Muscle layer of duodenum (tissue), 2 donors: ENCODE measurements around the gene ETFA.
A peak's percentile ranks its signal among the peaks of the same experiment; 100 is the strongest.
"Not testable (repeated sequence)": the region's sequence is repeated elsewhere in the genome, so short reads cannot be mapped to it uniquely, and the experiment has no call there.

Experiments used
- H3K27ac ChIP-seq: one replicate; pipeline ENCODE4 v1.7.0; 2013; ENCODE audit warnings: mild to moderate bottlenecking, low read length
- H3K27me3 ChIP-seq: one replicate; pipeline ENCODE4 v1.7.0; 2013; ENCODE audit warnings: low read depth, mild to moderate bottlenecking, control low read depth, low read length
- H3K36me3 ChIP-seq, 2 donors: one replicate each; pipeline ENCODE4 v1.7.0; 2013; ENCODE audit warnings: low read length in 2 of 2, control low read depth in 1 of 2, mild to moderate bottlenecking in 1 of 2; ENCODE audit not compliant: insufficient read depth in 2 of 2, control insufficient read depth in 1 of 2
- H3K4me1 ChIP-seq, 2 donors: one replicate each; pipeline ENCODE4 v1.7.0; 2013; ENCODE audit warnings: low read length in 2 of 2, mild to moderate bottlenecking in 2 of 2, control low read depth in 1 of 2, moderate library complexity in 1 of 2; ENCODE audit not compliant: insufficient read depth in 2 of 2, control insufficient read depth in 1 of 2
- H3K4me3 ChIP-seq, 2 donors: one replicate each; pipeline ENCODE4 v1.7.0; 2013; ENCODE audit warnings: low read length in 2 of 2, low read depth in 1 of 2, mild to moderate bottlenecking in 1 of 2
- H3K9me3 ChIP-seq, 2 donors: one replicate each; pipeline ENCODE4 v1.7.0; 2013; ENCODE audit warnings: low read length in 2 of 2, control low read depth in 1 of 2, mild to moderate bottlenecking in 1 of 2; ENCODE audit not compliant: control insufficient read depth in 1 of 2
- donor health status: healthy.

The ETFA gene

GRCh38 chr15:76313731-76314130 lies 2.5 kb upstream of the ETFA start:
- peaks cover 0 to 13% of the 10 kb centered on the region in 2 donors for H3K4me1 ChIP-seq
- H3K4me3 ChIP-seq, result no peak overlapping the region
- no peaks in the 10 kb centered on the region for H3K9me3 ChIP-seq
- no peaks in the 10 kb centered on the region for H3K27me3 ChIP-seq
- H3K27ac ChIP-seq, result no peak overlapping the region
- H3K36me3 ChIP-seq, result no peaks in the 10 kb centered on the region

GRCh38 chr15:76313175-76313567 lies 1.9 kb upstream of the ETFA start:
- not testable (repeated sequence) for H3K27me3 ChIP-seq, H3K27ac ChIP-seq, H3K4me3 ChIP-seq, H3K36me3 ChIP-seq, H3K9me3 ChIP-seq
- H3K4me1 ChIP-seq, result peaks cover 0 to 13% of the 10 kb centered on the region in 2 donors

- no peaks in the 10 kb centered on the region for H3K27me3 ChIP-seq
- H3K4me3 ChIP-seq, result no peak overlapping the region
- H3K9me3 ChIP-seq, result no peaks in the 10 kb centered on the region
- peaks cover 0 to 13% of the 10 kb centered on the region in 2 donors for H3K4me1 ChIP-seq
- no peak overlapping the region for H3K27ac ChIP-seq
- no peaks in the 10 kb centered on the region for H3K36me3 ChIP-seq
Measured at GRCh38 chr15:76312540-76313174, 1.4 kb upstream of the ETFA start.

- H3K27me3 ChIP-seq, result no peaks in the 10 kb centered on the region
- no peaks in the 10 kb centered on the region for H3K36me3 ChIP-seq
- H3K4me3 ChIP-seq, result peak overlapping the region; percentile 75 to 88
- H3K4me1 ChIP-seq, result peaks cover 0 to 13% of the 10 kb centered on the region in 2 donors
- H3K27ac ChIP-seq, result peak overlapping the region; percentile 85
- no peaks in the 10 kb centered on the region for H3K9me3 ChIP-seq
Measured at GRCh38 chr15:76310475-76311099, 682 bp downstream of the ETFA start.

GRCh38 chr15:76309601-76310330 lies 1.5 kb downstream of the ETFA start:
- no peaks in the 10 kb centered on the region for H3K27me3 ChIP-seq
- peak overlapping the region; percentile 75 to 88 for H3K4me3 ChIP-seq
- no peaks in the 10 kb centered on the region for H3K9me3 ChIP-seq
- H3K27ac ChIP-seq, result peak overlapping the region; percentile 85
- no peaks in the 10 kb centered on the region for H3K36me3 ChIP-seq
- peaks cover 0 to 13% of the 10 kb centered on the region in 2 donors for H3K4me1 ChIP-seq

GRCh38 chr15:76303909-76304308 lies 7.4 kb downstream of the ETFA start:
- Histone ChIP-seq H3K36me3 (no peaks in the 10 kb centered on the region), H3K27me3 (no peaks in the 10 kb centered on the region), H3K27ac (no peak overlapping the region), H3K4me3 (no peak overlapping the region), H3K4me1 (peaks cover 4% of the 10 kb centered on the region in 2 donors), H3K9me3 (no peaks in the 10 kb centered on the region)

- Histone ChIP-seq H3K4me1 (peaks cover 4 to 7% of the 10 kb centered on the region in 2 donors), H3K36me3 (peaks cover 0 to 4% of the 10 kb centered on the region in 2 donors), H3K27ac (no peak overlapping the region), H3K9me3 (no peaks in the 10 kb centered on the region), H3K4me3 (no peak overlapping the region), H3K27me3 (no peaks in the 10 kb centered on the region)
Measured at GRCh38 chr15:76299786-76300185, 11.5 kb downstream of the ETFA start.

- Histone ChIP-seq H3K27ac (no peak overlapping the region), H3K36me3 (peaks cover 0 to 4% of the 10 kb centered on the region in 2 donors), H3K4me1 (peaks cover 4 to 7% of the 10 kb centered on the region in 2 donors), H3K9me3 (no peaks in the 10 kb centered on the region), H3K27me3 (no peaks in the 10 kb centered on the region), H3K4me3 (no peak overlapping the region)
Measured at GRCh38 chr15:76298986-76299385, 12.3 kb downstream of the ETFA start.

GRCh38 chr15:76297951-76298350 lies 13.3 kb downstream of the ETFA start:
- H3K36me3 ChIP-seq, H3K27me3 ChIP-seq, H3K4me1 ChIP-seq, H3K4me3 ChIP-seq, H3K27ac ChIP-seq, H3K9me3 ChIP-seq: not testable (repeated sequence)

- Histone ChIP-seq H3K27ac (no peak overlapping the region), H3K4me1 (peaks cover 7 to 9% of the 10 kb centered on the region in 2 donors), H3K9me3 (no peaks in the 10 kb centered on the region), H3K4me3 (no peak overlapping the region), H3K27me3 (no peaks in the 10 kb centered on the region), H3K36me3 (peaks cover 0 to 4% of the 10 kb centered on the region in 2 donors)
Measured at GRCh38 chr15:76296849-76297248, 14.4 kb downstream of the ETFA start.

GRCh38 chr15:76294463-76294862 lies 16.8 kb downstream of the ETFA start:
- not testable (repeated sequence) for H3K9me3 ChIP-seq, H3K4me1 ChIP-seq, H3K36me3 ChIP-seq, H3K27ac ChIP-seq, H3K27me3 ChIP-seq, H3K4me3 ChIP-seq
